ENCODE results near the gene AFAP1L1.

GRCh38 chr5:149260761-149261160 is 10.9 kb upstream of the AFAP1L1 start:
- TF ChIP-seq EZH2phosphoT487 (IDR thresholded peaks at IDR 0.05; ENCODE audit: borderline replicate concordance, low read depth, low read length), result no peak
- no peak for TF ChIP-seq CTCF (conservative IDR thresholded peaks at IDR 0.05; ENCODE audit: low read length)

Data from OCI-LY7 (cell line).